AG04450 (cell line): ENCODE results near the gene BANF1. TPM values are rescaled to one million over a fixed set of nuclear protein-coding genes. Genes with fewer than 3 reads are reported as not detected.
A peak's percentile ranks its signal among the peaks of the same experiment; 100 is the strongest.

Experiments
- CTCF ChIA-PET: fragments of 300-600, 350-600 bp; formaldehyde crosslinking; extraction: SDS; loops from one replicate; lab custom pipeline; 2022; ENCODE audit warnings: antibody characterized with exemption, inconsistent platforms; lab: Charles Lee
- POLR2A ChIA-PET: fragments of 350-600 bp; formaldehyde crosslinking; extraction: SDS; loops from one replicate; lab custom pipeline; 2021; ENCODE audit warnings: antibody characterized with exemption, inconsistent platforms; lab: Yijun Ruan, JAX
- DNase-seq: peaks from one replicate; pipeline ENCODE4 v3.0.0-alpha.2; 2011; ENCODE audit warnings: low read depth, low spot score
- H3K27ac ChIP-seq: one replicate; pipeline ENCODE4 v1.5.1; 2012; ENCODE audit warnings: low read depth, low read length, control low read depth
- H3K27me3 ChIP-seq: one replicate; pipeline ENCODE4 v1.6.0; 2012; ENCODE audit warnings: low read length; ENCODE audit not compliant: control insufficient read depth, insufficient read depth
- H3K4me3 ChIP-seq: 2 replicates; pipeline ENCODE4 v1.5.1; 2011; ENCODE audit warnings: mild to moderate bottlenecking, low read depth, low read length, control low read depth
- H3K9me3 ChIP-seq: 2 replicates; pipeline ENCODE4 v1.5.1; 2012; ENCODE audit warnings: low read length; ENCODE audit not compliant: control insufficient read depth, insufficient read depth
- CTCF ChIP-seq: IDR thresholded peaks from 2 replicates; pipeline ENCODE4 v1.5.1; 2011; ENCODE audit warnings: low read depth, low read length, control low read depth, inconsistent platforms
- polyA plus RNA-seq: library from polyadenylated mRNA; depleted of rRNA; stranded (reverse); fragments of >200 nt; gene quantifications from 2 replicates; pipeline ENCODE4 v1.2.3, GENCODE V29; 2011

BANF1 gene
- polyA plus RNA-seq, 1 experiment: 227 TPM

- H3K9me3 ChIP-seq: no peaks in the 10 kb centered on the region
- H3K27ac ChIP-seq: no peak overlapping the region
- POLR2A ChIA-PET: interaction anchor here (0.6 to 1.2 kb wide), 3 partner anchors 10 to 104 kb away, joined by 4 to 7 read pairs (median 5); partner anchors contain the start of gene FIBP
- H3K27me3 ChIP-seq: no peaks in the 10 kb centered on the region
- TF ChIP-seq CTCF: peak; percentile 97
- H3K4me3 ChIP-seq: no peak overlapping the region
- CTCF ChIA-PET: interaction anchor here (0.6 to 7.5 kb wide), 14 partner anchors 10 to 283 kb away, joined by 3 to 157 read pairs (median 3); partner anchors contain the start of genes CCDC85B, FIBP and KAT5
- peak; percentile 92 for DNase-seq
These were observed 13.3 kb upstream of the BANF1 start for GRCh38 chr11:65988791-65989592.

- TF ChIP-seq CTCF: no peak
- DNase-seq: no peak
- Histone ChIP-seq H3K27me3 (no peaks in the 10 kb centered on the region), H3K4me3 (no peak overlapping the region), H3K27ac (no peak overlapping the region), H3K9me3 (no peaks in the 10 kb centered on the region)
- POLR2A ChIA-PET: no interaction called here
- CTCF ChIA-PET: interaction anchor here (1.1 to 7.5 kb wide), 5 partner anchors 26 to 132 kb away, joined by 3 to 157 read pairs (median 3); partner anchors contain the start of genes CCDC85B and FIBP
These were observed 10.2 kb upstream of the BANF1 start for GRCh38 chr11:65992056-65992455.

- CTCF ChIA-PET: no interaction called here
- Histone ChIP-seq H3K9me3 (no peaks in the 10 kb centered on the region), H3K27me3 (no peaks in the 10 kb centered on the region), H3K27ac (no peak overlapping the region), H3K4me3 (no peak overlapping the region)
- no peak for DNase-seq
- TF ChIP-seq CTCF: no peak
- POLR2A ChIA-PET: no interaction called here
These were observed 5.0 kb upstream of the BANF1 start for GRCh38 chr11:65997286-65997685.

- POLR2A ChIA-PET: interaction anchor here (0.5 to 1.7 kb wide), 12 partner anchors 20 to 841 kb away, joined by 3 to 8 read pairs (median 4); partner anchors contain the start of genes CCDC85B, CFL1, FIBP and RCE1
- H3K9me3 ChIP-seq: no peaks in the 10 kb centered on the region; the same call in 1 of the 2 replicates
- DNase-seq: no peak
- no peaks in the 10 kb centered on the region for H3K27me3 ChIP-seq
- H3K4me3 ChIP-seq: peak overlapping the region; percentile 75
- TF ChIP-seq CTCF: peak; percentile 28
- peak overlapping the region; percentile 99 for H3K27ac ChIP-seq
- CTCF ChIA-PET: interaction anchor here (0.7 to 1.2 kb wide), 5 partner anchors 20 to 143 kb away, joined by 3 to 7 read pairs (median 3); partner anchors contain the start of genes FIBP and MUS81
These were observed 434 bp downstream of the BANF1 start for GRCh38 chr11:66002648-66003225.
